ENCODE measurements around the gene MRAP2. TPM values are rescaled to one million over a fixed set of nuclear protein-coding genes. Genes with fewer than 3 reads are reported as not detected.
A peak's percentile ranks its signal among the peaks of the same experiment; 100 is the strongest.
"Not testable (repeated sequence)": the region's sequence is repeated elsewhere in the genome, so short reads cannot be mapped to it uniquely, and the experiment has no call there.

Gene MRAP2
- total RNA-seq, 1 donor from 2014 or later, result 1.8 TPM

GRCh38 chr6:84074988-84075781, 41.6 kb downstream of the MRAP2 start:
- DNase-seq (ENCODE audit: low read depth in 2 of 2), result peak in 1 of 2 donors; percentile 46

GRCh38 chr6:84077645-84078044, 44.1 kb downstream of the MRAP2 start:
- DNase-seq (ENCODE audit: low read depth in 2 of 2), result no peak

- DNase-seq (ENCODE audit: low read depth in 2 of 2), result no peak
Observed at GRCh38 chr6:84078335-84078734, 44.8 kb downstream of the MRAP2 start.

GRCh38 chr6:84081222-84081621, 47.6 kb downstream of the MRAP2 start:
- DNase-seq (ENCODE audit: low read depth in 2 of 2), result no peak

- no peak for DNase-seq (ENCODE audit: low read depth in 2 of 2)
Observed at GRCh38 chr6:84082689-84083265, 49.2 kb downstream of the MRAP2 start.

- not testable (repeated sequence) for DNase-seq (ENCODE audit: low read depth in 2 of 2)
Observed at GRCh38 chr6:84084705-84085104, 51.1 kb downstream of the MRAP2 start.

GRCh38 chr6:84086056-84086455, 52.5 kb downstream of the MRAP2 start:
- DNase-seq (ENCODE audit: low read depth in 2 of 2), result no peak

- DNase-seq (ENCODE audit: low read depth in 2 of 2), result no peak
Observed at GRCh38 chr6:84086545-84087429, 53.2 kb downstream of the MRAP2 start.

- DNase-seq (ENCODE audit: low read depth in 2 of 2), result no peak
Observed at GRCh38 chr6:84089081-84089480, 55.5 kb downstream of the MRAP2 start.

- DNase-seq (ENCODE audit: low read depth in 2 of 2), result no peak
Observed at GRCh38 chr6:84089552-84089951, 56.0 kb downstream of the MRAP2 start.

GRCh38 chr6:84093441-84094435, 60.2 kb downstream of the MRAP2 start:
- DNase-seq (ENCODE audit: low read depth in 2 of 2), result no peak

- DNase-seq (ENCODE audit: low read depth in 2 of 2), result no peak
Observed at GRCh38 chr6:84095156-84095555, 61.6 kb downstream of the MRAP2 start.

- no peak for DNase-seq (ENCODE audit: low read depth in 2 of 2)
Observed at GRCh38 chr6:84103029-84103428, 69.5 kb downstream of the MRAP2 start.

- peak in 1 of 2 donors; percentile 39 for DNase-seq (ENCODE audit: low read depth in 2 of 2)
Observed at GRCh38 chr6:84105215-84105924, 71.8 kb downstream of the MRAP2 start.

GRCh38 chr6:84107495-84107894, 73.9 kb downstream of the MRAP2 start:
- no peak for DNase-seq (ENCODE audit: low read depth in 2 of 2)

- DNase-seq (ENCODE audit: low read depth in 2 of 2), result not testable (repeated sequence)
Observed at GRCh38 chr6:84111351-84111750, 77.8 kb downstream of the MRAP2 start.

- not testable (repeated sequence) for DNase-seq (ENCODE audit: low read depth in 2 of 2)
Observed at GRCh38 chr6:84114933-84115594, 81.5 kb downstream of the MRAP2 start.

GRCh38 chr6:84118191-84118590, 84.6 kb downstream of the MRAP2 start:
- DNase-seq (ENCODE audit: low read depth in 2 of 2), result no peak

- DNase-seq (ENCODE audit: low read depth in 2 of 2), result no peak
Observed at GRCh38 chr6:84119277-84119676, 85.7 kb downstream of the MRAP2 start.

GRCh38 chr6:84123186-84123585, 89.6 kb downstream of the MRAP2 start:
- no peak for DNase-seq (ENCODE audit: low read depth in 2 of 2)
